Endothelial cell (in vitro differentiated cells): ENCODE measurements around the gene NUFIP1. TPM values are rescaled to one million over a fixed set of nuclear protein-coding genes. Genes with fewer than 3 reads are reported as not detected.

ENCODE experiments used
- DNase-seq: peaks from one replicate; pipeline ENCODE4 v3.0.0; 2021; ENCODE audit warnings: low spot score
- H3K27ac Mint-ChIP-seq: one replicate; pipeline ENCODE4 v1.8.0; 2021; ENCODE audit warnings: mixed read lengths, inconsistent platforms; ENCODE audit not compliant: unreplicated experiment
- H3K27me3 Mint-ChIP-seq: one replicate; pipeline ENCODE4 v1.8.0; 2021; ENCODE audit warnings: mild to moderate bottlenecking, moderate library complexity, mixed read lengths, inconsistent platforms; ENCODE audit not compliant: unreplicated experiment
- H3K36me3 Mint-ChIP-seq: one replicate; pipeline ENCODE4 v1.8.0; 2021; ENCODE audit warnings: mild to moderate bottlenecking, low read depth, mixed read lengths, inconsistent platforms; ENCODE audit not compliant: unreplicated experiment
- H3K4me1 Mint-ChIP-seq: one replicate; pipeline ENCODE4 v1.8.0; 2021; ENCODE audit warnings: mild to moderate bottlenecking, mixed read lengths, inconsistent platforms; ENCODE audit not compliant: unreplicated experiment
- H3K4me3 Mint-ChIP-seq: one replicate; pipeline ENCODE4 v1.8.0; 2021; ENCODE audit warnings: mild to moderate bottlenecking, mixed read lengths, inconsistent platforms; ENCODE audit not compliant: unreplicated experiment
- H3K9me3 Mint-ChIP-seq: one replicate; pipeline ENCODE4 v1.8.0; 2021; ENCODE audit warnings: mixed read lengths, inconsistent platforms; ENCODE audit not compliant: unreplicated experiment
- total RNA-seq: library from RNA; stranded (reverse); fragmentation: NEBNext Ultra II Directional; extraction: Animal tissue kit (Norgen Biotek cat#: 25700); gene quantifications from one replicate; pipeline ENCODE4 v1.2.1, GENCODE V29; 2021; ENCODE audit not compliant: unreplicated experiment
- TF ChIP-seq, protein P1 (sequence below): fragments of 200-600 bp; sonication (generic); IDR thresholded peaks from one replicate; pipeline ENCODE4 v1.5.0; 2021; ENCODE audit warnings: antibody characterized with exemption; ENCODE audit not compliant: unreplicated experiment

NUFIP1 gene
- total RNA-seq, 1 donor from 2014 or later: 7.0 TPM

DNA sequence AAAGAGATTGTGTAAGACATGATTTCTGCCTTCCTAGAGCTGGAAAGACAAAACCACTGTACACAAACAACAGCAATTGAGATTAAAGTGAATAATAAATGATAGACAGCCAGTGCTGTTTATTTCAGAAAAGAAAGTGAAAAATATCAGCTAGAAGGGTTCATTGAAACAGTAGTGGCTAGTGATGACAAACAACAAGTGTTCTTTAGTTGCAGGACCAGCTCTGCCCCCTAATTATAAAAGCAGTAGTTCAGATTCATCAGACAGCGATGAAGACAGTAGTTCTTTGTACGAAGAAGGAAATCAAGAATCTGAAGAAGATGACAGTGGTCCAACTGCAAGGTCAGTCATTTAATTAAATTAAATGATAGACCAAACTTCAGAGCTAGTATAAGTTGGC is 14.8 kb upstream of the NUFIP1 start:
- H3K9me3 Mint-ChIP-seq: no peaks in the 10 kb centered on the region
- peaks cover 15% of the 10 kb centered on the region for H3K36me3 Mint-ChIP-seq
- no peaks in the 10 kb centered on the region for H3K27me3 Mint-ChIP-seq
- H3K4me3 Mint-ChIP-seq: no peak overlapping the region
- no peak overlapping the region for H3K27ac Mint-ChIP-seq
- TF ChIP-seq, protein P1, sequence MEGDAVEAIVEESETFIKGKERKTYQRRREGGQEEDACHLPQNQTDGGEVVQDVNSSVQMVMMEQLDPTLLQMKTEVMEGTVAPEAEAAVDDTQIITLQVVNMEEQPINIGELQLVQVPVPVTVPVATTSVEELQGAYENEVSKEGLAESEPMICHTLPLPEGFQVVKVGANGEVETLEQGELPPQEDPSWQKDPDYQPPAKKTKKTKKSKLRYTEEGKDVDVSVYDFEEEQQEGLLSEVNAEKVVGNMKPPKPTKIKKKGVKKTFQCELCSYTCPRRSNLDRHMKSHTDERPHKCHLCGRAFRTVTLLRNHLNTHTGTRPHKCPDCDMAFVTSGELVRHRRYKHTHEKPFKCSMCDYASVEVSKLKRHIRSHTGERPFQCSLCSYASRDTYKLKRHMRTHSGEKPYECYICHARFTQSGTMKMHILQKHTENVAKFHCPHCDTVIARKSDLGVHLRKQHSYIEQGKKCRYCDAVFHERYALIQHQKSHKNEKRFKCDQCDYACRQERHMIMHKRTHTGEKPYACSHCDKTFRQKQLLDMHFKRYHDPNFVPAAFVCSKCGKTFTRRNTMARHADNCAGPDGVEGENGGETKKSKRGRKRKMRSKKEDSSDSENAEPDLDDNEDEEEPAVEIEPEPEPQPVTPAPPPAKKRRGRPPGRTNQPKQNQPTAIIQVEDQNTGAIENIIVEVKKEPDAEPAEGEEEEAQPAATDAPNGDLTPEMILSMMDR: no peak
- no peak for DNase-seq
- no peaks in the 10 kb centered on the region for H3K4me1 Mint-ChIP-seq

DNA sequence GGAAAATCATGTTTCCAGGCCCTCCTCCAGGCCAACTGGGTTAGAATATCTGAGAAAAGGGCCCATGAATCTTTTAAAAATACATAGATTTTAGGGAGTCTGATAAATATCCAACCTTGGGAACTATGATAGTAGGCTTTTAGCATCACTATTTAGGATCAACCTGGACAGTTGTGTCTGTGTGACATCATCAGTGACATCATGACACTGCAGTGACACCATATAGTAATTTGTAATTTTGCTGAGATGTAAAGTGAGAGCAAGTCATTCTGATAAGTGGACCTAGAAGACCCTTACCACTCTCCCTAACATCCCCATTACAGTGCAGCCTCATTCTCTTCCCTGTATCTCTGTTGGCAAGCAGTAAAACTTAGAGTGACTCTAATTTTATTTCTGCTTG is 14.1 kb upstream of the NUFIP1 start:
- H3K4me1 Mint-ChIP-seq: no peaks in the 10 kb centered on the region
- peaks cover 15% of the 10 kb centered on the region for H3K36me3 Mint-ChIP-seq
- H3K9me3 Mint-ChIP-seq: no peaks in the 10 kb centered on the region
- no peak overlapping the region for H3K4me3 Mint-ChIP-seq
- TF ChIP-seq, protein P1: no peak
- no peak for DNase-seq
- H3K27me3 Mint-ChIP-seq: no peaks in the 10 kb centered on the region
- no peak overlapping the region for H3K27ac Mint-ChIP-seq

DNA sequence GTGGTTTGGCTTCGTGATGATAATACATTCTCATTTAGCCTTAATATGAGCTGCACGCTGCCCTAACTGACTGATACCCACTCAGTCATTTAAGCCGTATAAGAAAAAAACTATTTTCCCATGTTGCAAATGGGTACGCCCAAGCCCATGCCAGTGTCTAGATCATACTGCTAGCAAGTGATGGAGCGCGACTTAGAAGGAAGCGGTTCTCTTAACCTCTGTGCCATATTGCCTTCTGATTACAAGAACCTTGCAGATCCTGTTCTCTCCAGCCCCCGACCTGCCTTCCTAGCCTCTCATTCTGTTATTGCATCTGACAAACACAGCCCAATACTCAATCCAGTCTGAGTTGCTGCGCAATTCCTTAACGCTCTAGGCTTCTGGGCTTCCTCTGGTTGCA is 670 bp upstream of the NUFIP1 start:
- TF ChIP-seq, protein P1: no peak
- peaks cover 4% of the 10 kb centered on the region for H3K36me3 Mint-ChIP-seq

DNA sequence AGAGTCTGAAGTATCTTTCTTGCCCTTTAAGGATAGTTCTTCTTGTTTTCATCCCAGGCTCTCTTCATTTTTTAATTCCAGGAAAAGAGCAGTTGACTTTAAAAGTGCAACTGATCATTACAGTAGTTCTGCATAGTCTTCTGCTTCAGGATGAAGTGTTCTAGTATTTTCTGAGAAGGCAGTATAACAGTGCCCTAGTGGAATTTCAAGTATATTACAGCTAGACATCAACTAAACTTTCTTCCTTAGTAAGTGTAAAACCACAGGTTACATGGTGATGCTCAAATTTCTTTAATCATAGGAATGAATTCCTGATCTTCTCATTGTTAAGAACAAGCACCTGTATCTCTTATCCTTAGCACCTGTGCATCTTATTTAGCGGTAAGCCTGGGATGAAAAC is 10.9 kb downstream of the NUFIP1 start:
- TF ChIP-seq, protein P1: peak; percentile 30
- H3K27me3 Mint-ChIP-seq: no peaks in the 10 kb centered on the region
- no peaks in the 10 kb centered on the region for H3K9me3 Mint-ChIP-seq
- peaks cover 7% of the 10 kb centered on the region for H3K36me3 Mint-ChIP-seq
- peaks cover 4% of the 10 kb centered on the region for H3K4me1 Mint-ChIP-seq
- no peak overlapping the region for H3K27ac Mint-ChIP-seq
- H3K4me3 Mint-ChIP-seq: no peak overlapping the region
- DNase-seq: no peak

More for the DNA sequence above, 670 bp upstream of the NUFIP1 start:
- H3K27me3 Mint-ChIP-seq: no peaks in the 10 kb centered on the region
- no peaks in the 10 kb centered on the region for H3K9me3 Mint-ChIP-seq
- DNase-seq: no peak
- H3K4me3 Mint-ChIP-seq: peak overlapping the region; percentile 98
- H3K27ac Mint-ChIP-seq: peak overlapping the region; percentile 95
- peaks cover 19% of the 10 kb centered on the region for H3K4me1 Mint-ChIP-seq

DNA sequence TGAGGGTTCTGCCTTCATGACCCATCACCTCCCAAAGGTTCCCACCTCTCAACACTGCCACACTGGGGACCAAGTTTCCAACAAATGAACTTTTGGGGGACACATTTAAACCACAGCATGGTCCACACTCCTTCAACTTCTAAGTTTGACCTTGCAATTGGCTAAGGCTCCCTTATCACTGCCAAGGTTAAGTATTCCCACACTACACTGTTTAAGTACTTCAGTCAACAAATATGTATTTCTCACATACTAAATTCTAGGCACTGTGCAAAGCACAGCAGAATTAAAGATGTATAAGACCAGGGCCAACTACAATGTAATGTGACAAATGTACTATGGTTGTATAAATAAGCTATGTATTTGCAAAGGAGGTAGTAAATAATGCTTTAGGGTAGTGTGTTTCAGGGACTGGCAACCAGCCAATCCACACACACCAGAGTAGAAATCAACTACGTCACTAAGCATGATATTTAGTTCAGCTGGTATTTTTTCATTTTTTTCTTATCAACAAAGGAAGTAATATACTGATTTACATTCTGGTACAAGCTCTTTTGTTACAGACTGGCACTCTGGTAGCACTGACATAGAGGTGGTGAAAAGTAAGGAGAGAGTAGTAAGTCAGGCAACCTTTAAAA is 12.2 kb downstream of the NUFIP1 start:
- no peak overlapping the region for H3K4me3 Mint-ChIP-seq
- peaks cover 4% of the 10 kb centered on the region for H3K4me1 Mint-ChIP-seq
- TF ChIP-seq, protein P1: no peak
- no peaks in the 10 kb centered on the region for H3K27me3 Mint-ChIP-seq
- no peaks in the 10 kb centered on the region for H3K9me3 Mint-ChIP-seq
- H3K36me3 Mint-ChIP-seq: peaks cover 7% of the 10 kb centered on the region
- H3K27ac Mint-ChIP-seq: no peak overlapping the region
- DNase-seq: no peak
